COLO829 (cell line): ENCODE data around the gene PRR11.
"Not testable (repeated sequence)": the region's sequence is repeated elsewhere in the genome, so short reads cannot be mapped to it uniquely, and the experiment has no call there.

Experiments used
- DNase-seq: peaks from one replicate; pipeline ENCODE4 v3.0.0; 2012; ENCODE audit warnings: low spot score

The PRR11 gene

DNA sequence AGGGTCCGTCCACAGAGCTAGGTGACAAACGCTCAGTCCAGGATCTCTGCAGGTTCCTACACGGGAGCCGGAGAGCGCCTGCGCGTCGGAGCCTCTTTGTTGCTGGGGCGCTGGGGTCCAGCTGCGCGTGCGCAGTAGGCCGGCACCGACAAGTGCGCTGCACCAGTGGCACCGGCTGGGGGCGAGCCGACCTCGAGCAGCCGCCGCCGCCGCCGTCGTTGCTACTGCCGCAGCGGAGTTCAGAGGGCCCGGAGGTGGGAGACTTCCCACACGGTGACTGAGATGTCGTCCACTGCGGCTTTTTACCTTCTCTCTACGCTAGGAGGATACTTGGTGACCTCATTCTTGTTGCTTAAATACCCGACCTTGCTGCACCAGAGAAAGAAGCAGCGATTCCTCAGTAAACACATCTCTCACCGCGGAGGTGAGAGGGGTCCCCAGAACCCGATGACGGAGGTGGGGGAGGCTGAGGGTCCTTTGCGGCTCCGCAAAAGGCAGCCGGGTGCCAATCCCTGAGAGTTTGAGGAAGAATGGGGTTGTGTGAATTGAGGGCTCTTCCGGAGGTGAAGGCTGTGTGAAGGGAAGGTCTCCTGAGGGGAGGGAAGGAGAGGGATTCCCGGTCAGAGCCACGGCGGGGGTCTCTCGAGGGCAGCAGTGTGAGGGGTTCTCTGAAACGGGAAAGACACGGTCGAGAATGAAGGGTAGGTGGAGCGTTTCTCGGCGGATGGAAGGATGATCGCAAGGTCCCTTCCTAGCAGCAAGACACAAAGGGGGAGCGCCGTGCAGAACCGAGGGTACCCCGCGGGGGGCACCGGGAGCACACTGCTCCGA is 65.0 kb downstream of the PRR11 start, which contains the start of gene GDPD1:
GDPD1 (plus strand) TSS at position 184 of the 831 bp plus-strand sequence; CDS start at position 283, 99 bp downstream.
- peak; percentile 92 for DNase-seq

DNA sequence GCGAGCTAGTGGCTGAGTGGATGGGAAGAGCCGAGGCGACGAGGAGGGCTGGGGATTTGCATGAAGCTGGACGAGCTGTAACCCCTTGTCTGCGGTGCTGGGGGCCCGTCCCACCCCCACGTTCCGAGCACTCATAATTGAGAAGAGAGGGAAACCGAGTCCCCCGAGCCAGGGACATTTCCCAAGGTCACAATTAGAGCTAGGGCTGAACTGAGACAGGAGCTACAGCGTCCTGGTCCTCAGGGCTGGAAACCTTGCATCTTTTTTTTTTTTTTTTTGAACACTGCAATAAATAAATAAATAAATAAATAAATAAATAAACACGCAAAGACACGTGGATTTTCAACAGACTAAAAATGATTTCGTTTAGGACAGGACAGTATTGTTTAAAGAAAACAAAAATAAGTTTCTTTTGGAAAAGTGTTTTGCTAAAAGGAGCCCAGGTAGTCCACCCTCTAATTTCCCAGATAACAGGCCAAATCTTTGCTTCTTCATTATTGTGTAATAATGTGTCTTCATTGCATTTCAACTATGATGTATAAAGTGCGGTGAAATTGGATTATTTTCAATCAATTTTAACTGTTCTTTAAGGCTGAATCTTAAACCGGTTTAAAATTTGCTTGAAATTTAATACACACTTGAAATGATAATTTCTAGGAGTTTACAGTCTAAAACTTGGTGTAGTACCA is 65.8 kb downstream of the PRR11 start:
- DNase-seq = no peak

DNA sequence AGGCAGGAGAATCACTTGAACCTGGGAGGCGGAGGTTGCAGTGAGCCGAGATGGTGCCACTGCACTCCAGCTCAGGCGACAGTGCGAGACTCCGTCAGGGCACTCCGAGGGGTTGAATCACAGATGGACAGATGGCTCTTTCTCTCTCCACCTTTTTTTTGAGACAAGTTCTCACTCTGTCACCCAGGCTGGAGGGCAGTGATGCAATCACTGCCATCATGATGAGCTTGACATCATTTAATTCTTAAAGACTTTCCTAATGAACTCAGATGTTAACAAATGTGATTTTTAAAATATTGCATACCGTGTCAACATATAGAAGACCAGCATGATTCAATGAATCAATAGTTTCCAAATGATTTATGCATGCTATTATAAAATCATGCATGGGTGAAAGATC is 68.3 kb downstream of the PRR11 start:
- no peak for DNase-seq

DNA sequence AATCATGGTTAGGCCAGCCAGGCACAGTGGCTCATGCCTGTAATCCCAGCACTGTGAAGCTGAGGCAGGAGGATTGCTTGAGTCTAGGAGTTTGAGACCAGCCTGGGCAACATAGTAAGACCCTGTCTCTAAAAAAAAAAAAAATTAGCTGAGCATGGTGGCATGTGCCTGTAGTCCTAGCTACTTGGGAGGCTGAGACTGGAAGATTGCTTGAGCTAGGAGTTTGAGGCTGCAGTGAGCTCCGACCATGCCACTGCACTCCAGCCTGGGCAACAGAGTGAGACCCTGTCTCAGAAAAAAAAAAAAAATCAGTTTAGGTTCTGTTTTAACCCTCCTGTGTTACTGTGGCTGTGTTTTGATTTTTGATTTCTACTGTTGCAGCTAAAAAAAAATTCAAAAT is 73.0 kb downstream of the PRR11 start:
- DNase-seq = not testable (repeated sequence)

DNA sequence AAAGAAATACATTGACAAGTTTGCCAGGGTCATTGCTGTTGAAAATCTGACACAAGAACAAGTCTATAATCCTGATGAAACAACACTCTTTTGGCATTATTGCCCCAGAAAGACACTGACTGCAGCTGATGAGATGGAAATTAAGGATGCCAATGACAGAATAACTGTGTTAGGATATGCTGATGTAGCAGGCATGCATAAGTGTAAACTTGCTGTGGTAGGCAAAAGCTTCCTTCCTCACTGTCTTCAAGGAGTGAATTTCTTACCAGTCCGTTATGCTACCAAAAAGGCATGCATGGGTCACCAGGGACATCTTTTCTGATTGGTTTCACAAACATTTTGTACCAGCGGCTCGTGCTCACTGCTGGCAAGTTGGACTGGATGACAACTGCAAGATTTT is 75.2 kb downstream of the PRR11 start:
- DNase-seq = no peak

DNA sequence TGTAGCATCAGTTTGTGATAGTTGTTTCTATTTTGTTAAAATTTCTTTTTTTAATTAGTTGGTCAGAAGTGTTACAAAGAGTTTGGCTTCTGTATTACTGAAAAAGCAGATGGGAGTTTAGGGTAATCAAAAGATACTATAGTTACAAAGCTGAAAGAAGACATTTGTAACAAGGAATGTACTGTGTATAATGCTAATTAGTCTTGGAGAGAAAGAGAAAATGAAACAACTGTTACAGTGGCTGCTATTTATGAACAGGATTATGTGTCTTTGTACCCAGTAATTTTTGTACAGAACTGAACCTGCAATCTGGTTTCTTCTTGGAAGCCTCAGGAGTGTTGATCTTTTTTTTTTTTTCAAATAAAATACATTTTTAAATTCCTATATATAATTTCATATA is 79.1 kb downstream of the PRR11 start:
- peak; percentile 56 for DNase-seq

DNA sequence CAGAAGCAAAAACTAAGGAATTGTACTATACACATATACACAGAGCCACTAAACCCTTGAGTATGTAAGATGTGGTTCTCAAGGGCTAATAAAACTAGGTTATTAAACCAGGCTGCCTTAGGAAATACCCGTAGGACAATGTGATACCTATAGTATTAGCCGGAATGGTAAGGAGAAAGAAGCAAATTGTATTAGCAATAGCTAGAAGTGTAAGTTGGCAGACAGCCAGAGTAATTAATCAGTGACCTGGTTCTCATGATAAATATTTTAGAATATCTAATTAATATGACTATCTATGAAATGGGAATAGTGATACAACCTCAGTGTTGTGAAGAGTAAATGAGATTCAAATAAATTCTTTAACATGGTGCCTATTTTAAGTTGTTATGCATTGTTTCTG is 83.4 kb downstream of the PRR11 start:
- DNase-seq = no peak

DNA sequence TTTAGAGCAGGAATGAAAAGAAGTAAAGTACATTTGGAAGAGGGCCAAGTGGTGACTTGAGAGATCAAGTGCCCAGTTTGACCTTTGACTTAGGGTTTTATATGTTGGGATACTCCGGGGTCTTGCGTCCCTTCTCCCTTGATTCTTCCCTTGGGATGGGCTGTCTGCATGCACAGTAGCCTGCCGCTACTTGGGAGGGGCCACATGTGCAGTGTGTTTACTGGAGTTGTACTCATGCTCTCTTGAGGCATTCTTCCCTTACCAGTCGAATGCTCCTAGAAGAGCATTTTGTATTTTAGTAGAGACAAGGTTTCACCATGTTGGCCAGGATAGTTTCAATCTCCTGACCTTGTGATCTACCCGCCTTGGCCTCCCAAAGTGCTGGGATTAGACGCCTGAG is 88.5 kb downstream of the PRR11 start:
- DNase-seq = no peak
